Suprapubic skin (tissue), 4 donors: ENCODE data around the gene SLC25A27.

Experiments
- CTCF ChIP-seq, 2 donors: fragments of 200-600 bp in 1 of 2; fragments of 450-650 bp in 1 of 2; sonication (generic) in 1 of 2; IDR thresholded peaks; one replicate each; pipeline ENCODE4 v1.5.1; 2016 to 2019; ENCODE audit warnings: antibody characterized with exemption in 2 of 2, mild to moderate bottlenecking in 1 of 2, moderate library complexity in 1 of 2
- POLR2A ChIP-seq, 2 donors: fragments of 450-650 bp; IDR thresholded peaks; one replicate each; pipeline ENCODE4 v1.6.1; 2017; ENCODE audit warnings: antibody characterized with exemption in 2 of 2, mild to moderate bottlenecking in 2 of 2, moderate library complexity in 2 of 2
- POLR2AphosphoS5 ChIP-seq, 3 donors: sonication (generic); formaldehyde crosslinking; IDR thresholded peaks; one replicate each; pipeline ENCODE4 v1.6.1; 2017; ENCODE audit warnings: antibody characterized with exemption in 3 of 3

GRCh38 chr6:46684771-46685170, 32.0 kb downstream of the SLC25A27 start:
- TF ChIP-seq CTCF (IDR thresholded peaks at IDR 0.05) (no peak), POLR2A (IDR thresholded peaks at IDR 0.05) (no peak), POLR2AphosphoS5 (IDR thresholded peaks at IDR 0.05) (no peak)
